GM12878 (cell line): ENCODE results near the gene GRN. TPM values are rescaled to one million over a fixed set of nuclear protein-coding genes. Genes with fewer than 3 reads are reported as not detected.

ENCODE experiments used
- BMI1 ChIP-seq: fragments of 450-650 bp; IDR thresholded peaks from 2 replicates; pipeline ENCODE4 v1.6.1; 2016; ENCODE audit warnings: mild to moderate bottlenecking, moderate library complexity, borderline replicate concordance
- EGR1 ChIP-seq, 2 experiments: IDR thresholded peaks; 1 replicate in 1 of 2; 2 replicates in 1 of 2; pipeline ENCODE4 v1.6.1; 2011 to 2012; ENCODE audit warnings: low read depth in 2 of 2, low read length in 2 of 2, borderline replicate concordance in 1 of 2, mild to moderate bottlenecking in 1 of 2, moderate library complexity in 1 of 2
- HDAC2 ChIP-seq: fragments of 200-600 bp; sonication (generic); IDR thresholded peaks from 2 replicates; pipeline ENCODE4 v1.6.1; 2017
- HDAC6 ChIP-seq: fragments of 200-600 bp; sonication (generic); IDR thresholded peaks from one replicate; pipeline ENCODE4 v1.8.0; 2017; ENCODE audit warnings: antibody characterized with exemption; ENCODE audit not compliant: unreplicated experiment
- HDGF ChIP-seq: fragments of 450-650 bp; IDR thresholded peaks from 2 replicates; pipeline ENCODE4 v1.6.1; 2016; ENCODE audit warnings: antibody characterized with exemption
- JUNB ChIP-seq: IDR thresholded peaks from 2 replicates; pipeline ENCODE4 v1.6.1; 2016; ENCODE audit warnings: antibody characterized with exemption, mild to moderate bottlenecking
- NBN ChIP-seq: fragments of 450-650 bp; IDR thresholded peaks from 2 replicates; pipeline ENCODE4 v1.6.1; 2016
- NFIC ChIP-seq: IDR thresholded peaks from 2 replicates; pipeline ENCODE4 v1.6.1; 2012; ENCODE audit warnings: low read depth, mild to moderate bottlenecking, inconsistent platforms, low read length, moderate library complexity
- PAX5 ChIP-seq: IDR thresholded peaks from 2 replicates; pipeline ENCODE4 v1.6.1; 2011; ENCODE audit warnings: low read depth, low read length, borderline replicate concordance
- RAD21 ChIP-seq: IDR thresholded peaks from 2 replicates; pipeline ENCODE4 v1.6.1; 2011; ENCODE audit warnings: mild to moderate bottlenecking, low read depth, low read length, moderate library complexity; ENCODE audit not compliant: insufficient read depth
- RFX5 ChIP-seq: IDR thresholded peaks from 2 replicates; pipeline ENCODE4 v1.6.1; 2011; ENCODE audit warnings: low read depth, low read length, improper control_type of control experiment
- STAT3 ChIP-seq: IDR thresholded peaks from 2 replicates; pipeline ENCODE4 v1.6.1; 2011; ENCODE audit warnings: low read depth, low read length, improper control_type of control experiment
- SUZ12 ChIP-seq: fragments of 200-600 bp; sonication (generic); IDR thresholded peaks from one replicate; pipeline ENCODE4 v1.6.1; 2018; ENCODE audit warnings: antibody characterized with exemption, mild to moderate bottlenecking; ENCODE audit not compliant: unreplicated experiment
- TAF1 ChIP-seq: IDR thresholded peaks from 2 replicates; pipeline ENCODE4 v1.6.1; 2011; ENCODE audit warnings: mild to moderate bottlenecking, low read depth, low read length, borderline replicate concordance
- TCF3 ChIP-seq: IDR thresholded peaks from 2 replicates; pipeline ENCODE4 v1.6.1; 2012; ENCODE audit warnings: low read depth, mild to moderate bottlenecking, low read length, borderline replicate concordance; ENCODE audit not compliant: insufficient read depth
- ZNF687 ChIP-seq: fragments of 450-650 bp; IDR thresholded peaks from 2 replicates; pipeline ENCODE4 v1.6.1; 2017; ENCODE audit warnings: mild to moderate bottlenecking, moderate library complexity
- ZSCAN29 ChIP-seq: fragments of 450-650 bp; IDR thresholded peaks from 2 replicates; pipeline ENCODE4 v1.6.1; 2017; ENCODE audit warnings: mild to moderate bottlenecking, moderate library complexity
- polyA plus RNA-seq, 11 experiments: library from polyadenylated mRNA; depleted of rRNA in 4 of 11; unstranded in 6 of 11; stranded (reverse) in 5 of 11; fragments of >200 nt; fragmentation: Nextera tagmentation in 4 of 11; fragmentation: Illumina TruSeq in 1 of 11; extraction: Ambion mirVana in 4 of 11; extraction: Trizol in 1 of 11; gene quantifications; 1 replicate in 1 of 11; 2 replicates in 10 of 11; pipeline versions ENCODE4 v1.2.1 to v1.2.3, GENCODE V29; 2011 to 2016; ENCODE audit warnings: inconsistent platforms in 2 of 11, missing spikeins in 2 of 11, low read depth in 1 of 11
- total RNA-seq, 4 experiments: library from RNA; depleted of rRNA in 3 of 4; stranded (reverse); fragments of >200 nt in 3 of 4; fragmentation: Illumina TruSeq in 1 of 4; extraction: Trizol in 1 of 4; gene quantifications; 2 replicates each; pipeline versions ENCODE4 v1.2.1 to v1.2.3, GENCODE V29; 2013 to 2021
- TF ChIP-seq, protein P1 (sequence below): IDR thresholded peaks from 2 replicates; pipeline ENCODE4 v1.6.1; 2012; ENCODE audit warnings: low read depth, low read length, improper control_type of control experiment
- TF ChIP-seq, protein P2 (sequence below): IDR thresholded peaks from 2 replicates; pipeline ENCODE4 v1.6.1; 2012; ENCODE audit warnings: improper control_type of control experiment, low read depth, low read length; ENCODE audit not compliant: insufficient replicate concordance
- TF ChIP-seq, protein P3 (sequence below): fragments of 450-650 bp; IDR thresholded peaks from 2 replicates; pipeline ENCODE4 v1.6.1; 2017; ENCODE audit warnings: low read depth, mild to moderate bottlenecking, moderate library complexity

GRN gene
- total and polyA plus RNA-seq, 10 of the 15 experiments (the other 5 are each of a cell fraction or from before 2014, with no cell fraction given): 22.3 to 389 (median 139) TPM

DNA sequence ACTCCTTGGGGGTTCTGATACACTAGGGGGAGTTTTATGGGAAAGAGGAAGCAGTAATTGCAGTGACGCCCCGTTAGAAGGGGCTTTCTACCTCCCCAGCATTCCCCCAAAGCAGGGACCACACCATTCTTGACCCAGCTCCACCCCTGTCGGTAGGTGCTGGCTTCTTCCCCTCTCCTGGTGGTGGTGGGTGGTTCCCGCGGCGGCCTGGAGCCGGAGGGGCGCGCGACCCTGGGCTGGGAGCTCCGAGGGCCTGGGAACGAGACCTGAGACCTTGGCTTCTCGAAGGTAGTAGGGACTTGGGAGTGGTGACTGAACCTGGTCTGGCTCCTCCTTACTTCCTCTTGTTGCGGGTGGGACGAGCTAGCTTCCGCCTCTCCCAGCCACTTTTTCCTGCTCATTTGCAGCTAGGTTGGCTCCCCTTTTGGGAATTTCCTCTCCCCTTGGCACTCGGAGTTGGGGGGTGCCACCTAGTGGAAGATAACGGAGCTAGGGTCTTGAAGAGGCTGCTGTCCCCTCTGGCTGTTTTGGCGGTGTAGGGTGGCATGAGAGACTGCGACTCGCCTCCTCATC, 438 bp downstream of the GRN start (continued):
- no peak for TF ChIP-seq HDAC2
- TF ChIP-seq RAD21: peak; percentile 75
- TF ChIP-seq HDAC6: no peak
- TF ChIP-seq, protein P1, sequence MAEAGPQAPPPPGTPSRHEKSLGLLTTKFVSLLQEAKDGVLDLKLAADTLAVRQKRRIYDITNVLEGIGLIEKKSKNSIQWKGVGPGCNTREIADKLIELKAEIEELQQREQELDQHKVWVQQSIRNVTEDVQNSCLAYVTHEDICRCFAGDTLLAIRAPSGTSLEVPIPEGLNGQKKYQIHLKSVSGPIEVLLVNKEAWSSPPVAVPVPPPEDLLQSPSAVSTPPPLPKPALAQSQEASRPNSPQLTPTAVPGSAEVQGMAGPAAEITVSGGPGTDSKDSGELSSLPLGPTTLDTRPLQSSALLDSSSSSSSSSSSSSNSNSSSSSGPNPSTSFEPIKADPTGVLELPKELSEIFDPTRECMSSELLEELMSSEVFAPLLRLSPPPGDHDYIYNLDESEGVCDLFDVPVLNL: no peak
- 0 out of 2 replicates have a peak, but pooled peaks have one; percentile 25 for TF ChIP-seq NBN
- TF ChIP-seq, protein P2, sequence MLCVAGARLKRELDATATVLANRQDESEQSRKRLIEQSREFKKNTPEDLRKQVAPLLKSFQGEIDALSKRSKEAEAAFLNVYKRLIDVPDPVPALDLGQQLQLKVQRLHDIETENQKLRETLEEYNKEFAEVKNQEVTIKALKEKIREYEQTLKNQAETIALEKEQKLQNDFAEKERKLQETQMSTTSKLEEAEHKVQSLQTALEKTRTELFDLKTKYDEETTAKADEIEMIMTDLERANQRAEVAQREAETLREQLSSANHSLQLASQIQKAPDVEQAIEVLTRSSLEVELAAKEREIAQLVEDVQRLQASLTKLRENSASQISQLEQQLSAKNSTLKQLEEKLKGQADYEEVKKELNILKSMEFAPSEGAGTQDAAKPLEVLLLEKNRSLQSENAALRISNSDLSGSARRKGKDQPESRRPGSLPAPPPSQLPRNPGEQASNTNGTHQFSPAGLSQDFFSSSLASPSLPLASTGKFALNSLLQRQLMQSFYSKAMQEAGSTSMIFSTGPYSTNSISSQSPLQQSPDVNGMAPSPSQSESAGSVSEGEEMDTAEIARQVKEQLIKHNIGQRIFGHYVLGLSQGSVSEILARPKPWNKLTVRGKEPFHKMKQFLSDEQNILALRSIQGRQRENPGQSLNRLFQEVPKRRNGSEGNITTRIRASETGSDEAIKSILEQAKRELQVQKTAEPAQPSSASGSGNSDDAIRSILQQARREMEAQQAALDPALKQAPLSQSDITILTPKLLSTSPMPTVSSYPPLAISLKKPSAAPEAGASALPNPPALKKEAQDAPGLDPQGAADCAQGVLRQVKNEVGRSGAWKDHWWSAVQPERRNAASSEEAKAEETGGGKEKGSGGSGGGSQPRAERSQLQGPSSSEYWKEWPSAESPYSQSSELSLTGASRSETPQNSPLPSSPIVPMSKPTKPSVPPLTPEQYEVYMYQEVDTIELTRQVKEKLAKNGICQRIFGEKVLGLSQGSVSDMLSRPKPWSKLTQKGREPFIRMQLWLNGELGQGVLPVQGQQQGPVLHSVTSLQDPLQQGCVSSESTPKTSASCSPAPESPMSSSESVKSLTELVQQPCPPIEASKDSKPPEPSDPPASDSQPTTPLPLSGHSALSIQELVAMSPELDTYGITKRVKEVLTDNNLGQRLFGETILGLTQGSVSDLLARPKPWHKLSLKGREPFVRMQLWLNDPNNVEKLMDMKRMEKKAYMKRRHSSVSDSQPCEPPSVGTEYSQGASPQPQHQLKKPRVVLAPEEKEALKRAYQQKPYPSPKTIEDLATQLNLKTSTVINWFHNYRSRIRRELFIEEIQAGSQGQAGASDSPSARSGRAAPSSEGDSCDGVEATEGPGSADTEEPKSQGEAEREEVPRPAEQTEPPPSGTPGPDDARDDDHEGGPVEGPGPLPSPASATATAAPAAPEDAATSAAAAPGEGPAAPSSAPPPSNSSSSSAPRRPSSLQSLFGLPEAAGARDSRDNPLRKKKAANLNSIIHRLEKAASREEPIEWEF: no peak
- TF ChIP-seq HDGF: no peak; the same call in 1 of the 2 replicates
- TF ChIP-seq RFX5: no peak
- no peak for TF ChIP-seq EGR1 (IDR thresholded peaks at IDR 0.05; ENCODE audit: borderline replicate concordance in 1 of 2, low read depth in 2 of 2, low read length in 2 of 2)
- no peak for TF ChIP-seq JUNB
- no peak for TF ChIP-seq SUZ12
- TF ChIP-seq NFIC: no peak
- TF ChIP-seq BMI1: no peak
- TF ChIP-seq PAX5: no peak
- no peak for TF ChIP-seq TAF1
- TF ChIP-seq ZSCAN29: no peak
- no peak for TF ChIP-seq TCF3
- TF ChIP-seq ZNF687: no peak
- TF ChIP-seq, protein P3, sequence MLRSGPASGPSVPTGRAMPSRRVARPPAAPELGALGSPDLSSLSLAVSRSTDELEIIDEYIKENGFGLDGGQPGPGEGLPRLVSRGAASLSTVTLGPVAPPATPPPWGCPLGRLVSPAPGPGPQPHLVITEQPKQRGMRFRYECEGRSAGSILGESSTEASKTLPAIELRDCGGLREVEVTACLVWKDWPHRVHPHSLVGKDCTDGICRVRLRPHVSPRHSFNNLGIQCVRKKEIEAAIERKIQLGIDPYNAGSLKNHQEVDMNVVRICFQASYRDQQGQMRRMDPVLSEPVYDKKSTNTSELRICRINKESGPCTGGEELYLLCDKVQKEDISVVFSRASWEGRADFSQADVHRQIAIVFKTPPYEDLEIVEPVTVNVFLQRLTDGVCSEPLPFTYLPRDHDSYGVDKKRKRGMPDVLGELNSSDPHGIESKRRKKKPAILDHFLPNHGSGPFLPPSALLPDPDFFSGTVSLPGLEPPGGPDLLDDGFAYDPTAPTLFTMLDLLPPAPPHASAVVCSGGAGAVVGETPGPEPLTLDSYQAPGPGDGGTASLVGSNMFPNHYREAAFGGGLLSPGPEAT: peak; percentile 71
- TF ChIP-seq STAT3: no peak
